ENCODE measurements around the gene SHCBP1.
"Not testable (repeated sequence)": the region's sequence is repeated elsewhere in the genome, so short reads cannot be mapped to it uniquely, and the experiment has no call there.

The SHCBP1 gene

DNA sequence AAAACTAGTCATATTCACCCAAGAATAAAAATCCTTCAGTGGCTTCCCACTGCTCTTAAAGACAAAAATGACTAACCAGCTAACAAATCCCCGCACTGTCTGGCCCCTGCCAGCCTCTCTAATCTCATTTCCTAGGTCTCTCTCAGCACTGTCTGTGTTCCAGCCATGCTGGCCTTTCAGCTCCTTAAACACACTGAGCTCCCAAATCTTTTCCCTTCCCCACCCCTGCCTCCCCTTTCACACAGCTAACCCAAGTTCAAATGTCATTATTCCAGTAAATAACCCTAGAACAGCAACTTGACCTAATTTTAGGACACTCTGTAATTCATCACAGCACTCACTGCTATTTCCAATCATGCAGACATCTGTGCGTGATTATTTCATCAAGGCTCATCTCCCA lies 7.8 kb downstream of the SHCBP1 start:
- no peak for DNase-seq

- no peak for DNase-seq
Measured at GRCh38 chr16:46612121-46612520, 9.1 kb downstream of the SHCBP1 start.

DNA sequence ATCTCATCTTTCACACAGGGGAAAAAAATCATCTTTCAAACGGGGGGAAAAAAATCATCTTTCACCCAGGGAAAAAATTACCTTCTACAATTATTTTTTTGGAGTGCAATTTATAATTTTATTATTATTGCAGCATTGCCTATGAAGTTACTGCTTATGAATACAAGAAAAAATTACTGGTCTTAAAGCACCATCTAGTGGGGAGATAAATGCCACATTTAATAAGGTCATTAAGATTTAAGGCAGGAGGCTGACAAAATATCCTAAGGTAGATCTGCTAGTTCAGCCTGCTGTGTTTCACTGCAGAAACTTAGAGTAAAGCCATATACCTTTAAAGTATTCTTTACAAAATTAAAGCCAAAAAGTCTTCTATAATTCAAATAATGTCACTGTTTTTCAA lies 13.7 kb downstream of the SHCBP1 start:
- no peak for DNase-seq

DNA sequence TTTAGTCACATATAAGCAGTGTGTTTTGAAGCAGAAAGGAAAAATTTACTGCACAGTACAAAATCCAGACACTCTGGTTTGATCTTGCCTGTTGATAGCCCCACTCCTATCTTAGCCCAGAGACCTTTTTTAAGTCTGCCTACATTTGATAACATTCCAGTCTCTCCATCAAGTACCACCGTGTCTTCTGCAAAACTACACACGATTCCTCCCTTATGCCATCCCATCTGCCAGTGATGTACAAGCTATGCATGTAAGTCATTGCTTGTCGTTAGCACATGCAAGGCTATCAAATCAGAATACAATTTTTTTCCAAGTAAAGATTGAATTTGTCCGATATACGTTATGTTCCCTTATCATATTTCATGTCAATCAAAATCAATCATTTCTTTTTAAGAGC lies 14.9 kb downstream of the SHCBP1 start:
- DNase-seq, result no peak

DNA sequence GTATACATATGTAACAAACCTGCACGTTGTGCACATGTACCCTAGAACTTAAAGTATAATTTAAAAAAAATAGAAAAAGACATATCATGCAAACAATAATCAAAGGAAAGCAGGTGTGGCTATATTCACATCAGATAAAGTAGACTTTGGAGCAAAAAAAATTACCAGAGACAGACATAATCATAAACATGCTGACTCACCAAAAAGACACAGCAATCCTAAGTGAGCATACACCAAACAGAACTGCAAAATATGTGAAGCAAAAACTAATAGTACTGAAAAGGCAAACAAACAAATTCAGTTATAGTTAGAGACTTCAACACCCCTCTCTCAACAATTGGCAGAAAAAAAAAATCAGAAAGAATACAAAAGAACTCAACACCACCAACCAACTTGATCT lies 29.9 kb downstream of the SHCBP1 start:
- DNase-seq, result no peak

GRCh38 chr16:46586011-46586577 lies 35.1 kb downstream of the SHCBP1 start:
- DNase-seq, result no peak

GRCh38 chr16:46583036-46583435 lies 38.1 kb downstream of the SHCBP1 start:
- DNase-seq, result no peak

DNA sequence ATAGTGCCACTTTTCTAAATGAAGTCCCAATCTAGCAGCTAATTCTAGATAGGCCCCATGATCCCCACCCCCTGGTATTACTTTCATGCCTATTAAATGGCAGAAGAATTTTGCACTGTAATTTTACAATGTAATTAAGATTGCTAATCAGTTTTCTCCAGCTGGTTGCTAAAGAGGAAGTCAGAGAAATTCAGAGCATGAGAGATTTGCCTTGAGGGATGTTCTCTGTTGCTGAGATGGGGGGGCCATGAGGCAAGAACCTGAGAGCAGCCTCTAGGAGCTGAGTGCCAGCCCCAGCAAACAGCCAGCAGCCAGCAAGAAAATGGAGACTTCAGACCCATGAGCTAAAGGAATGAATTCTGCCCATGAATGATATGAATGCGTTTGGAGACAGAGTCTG lies 38.9 kb downstream of the SHCBP1 start:
- no peak for DNase-seq

DNA sequence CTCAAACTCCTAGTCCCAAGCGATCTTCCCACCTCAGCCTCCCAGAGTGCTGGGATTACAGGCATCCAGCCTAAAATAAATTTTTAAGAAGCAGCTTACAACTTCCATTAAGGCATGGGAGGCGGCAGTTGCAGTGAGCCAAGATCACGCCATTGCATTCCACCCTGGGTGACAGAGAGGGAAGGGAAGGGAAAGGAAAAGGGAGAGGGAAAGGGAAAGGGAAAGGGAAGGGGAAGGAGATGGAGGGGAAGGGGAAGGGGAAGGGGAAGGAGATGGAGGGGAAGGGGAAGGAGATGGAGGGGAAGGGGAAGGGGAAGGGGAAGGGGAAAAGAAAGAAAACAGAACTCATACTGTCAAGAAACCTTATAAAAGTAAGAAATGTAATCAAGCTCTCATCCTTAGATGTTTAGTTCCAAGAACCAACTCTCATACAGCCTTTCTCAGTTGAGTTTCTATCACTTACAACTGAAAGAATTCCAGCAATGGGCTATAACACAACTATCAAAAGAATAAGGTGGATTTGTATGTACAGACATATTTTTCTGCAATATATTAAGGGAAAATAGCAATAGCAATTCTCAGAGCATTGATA lies 43.1 kb downstream of the SHCBP1 start:
- no peak for DNase-seq

GRCh38 chr16:46573834-46574159 lies 47.4 kb downstream of the SHCBP1 start:
- no peak for DNase-seq

DNA sequence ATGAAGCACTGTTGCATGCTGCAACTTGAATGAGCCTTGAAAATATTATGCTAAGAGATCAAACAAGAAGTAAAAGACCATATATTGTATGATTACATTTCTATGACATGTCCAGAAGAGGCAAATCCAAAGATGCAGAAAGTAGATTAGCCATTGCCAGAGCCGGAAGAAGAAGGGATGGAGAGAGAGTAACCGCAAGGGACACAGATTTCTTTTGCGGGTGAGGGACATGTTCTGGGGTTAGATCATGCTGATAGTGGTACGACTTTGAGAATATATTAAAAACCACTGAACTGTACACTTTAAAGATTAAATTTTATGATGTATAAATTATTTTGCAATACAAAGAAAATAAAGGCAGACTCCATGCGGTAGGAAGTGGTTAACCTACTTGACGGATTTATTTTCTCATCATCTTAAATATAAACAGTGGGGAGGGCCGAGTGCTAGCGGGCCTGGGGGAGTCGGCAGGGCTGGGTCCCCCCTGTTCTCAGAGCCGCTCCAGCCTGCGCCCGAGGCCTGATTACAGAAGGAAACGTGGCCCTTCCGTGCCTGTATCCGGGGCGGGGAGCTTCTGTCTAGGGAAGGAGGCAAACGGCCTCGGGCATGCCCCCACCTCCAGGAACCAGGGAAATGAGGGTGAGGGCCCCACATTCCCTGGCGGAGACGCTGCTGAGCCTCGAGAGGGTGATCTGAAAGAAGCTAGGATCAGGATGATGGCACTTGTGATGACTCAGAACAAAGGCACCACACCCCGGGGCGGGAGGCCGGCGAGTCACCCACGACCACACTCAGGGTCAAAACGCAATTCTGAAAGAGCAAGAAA lies 48.0 kb downstream of the SHCBP1 start:
- DNase-seq, result no peak

- DNase-seq, result no peak
Measured at GRCh38 chr16:46569231-46569735, 51.9 kb downstream of the SHCBP1 start.

- no peak for DNase-seq
Measured at GRCh38 chr16:46568472-46569230, 52.5 kb downstream of the SHCBP1 start.

- no peak for DNase-seq
Measured at GRCh38 chr16:46562979-46563378, 58.2 kb downstream of the SHCBP1 start.

- no peak for DNase-seq
Measured at GRCh38 chr16:46558018-46558417, 63.2 kb downstream of the SHCBP1 start.

DNA sequence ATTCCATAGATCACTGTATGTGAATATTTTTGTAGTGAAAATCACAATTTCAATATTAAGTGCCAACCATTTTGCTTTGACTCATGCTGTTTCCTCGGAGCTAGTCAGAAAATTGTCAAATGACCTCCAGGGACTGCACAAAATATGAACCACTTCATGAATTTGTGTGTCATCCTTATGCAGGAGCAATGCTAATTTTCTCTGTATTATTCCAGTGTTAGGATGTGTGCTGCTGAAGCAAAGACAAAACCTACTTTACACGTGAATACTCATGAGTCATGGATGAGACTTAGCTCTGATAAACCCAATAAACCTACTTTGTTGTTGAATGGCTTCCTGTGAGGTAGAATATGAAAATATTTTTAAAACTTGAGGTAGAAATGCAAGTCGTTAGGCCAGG lies 65.2 kb downstream of the SHCBP1 start:
- DNase-seq, result no peak

DNA sequence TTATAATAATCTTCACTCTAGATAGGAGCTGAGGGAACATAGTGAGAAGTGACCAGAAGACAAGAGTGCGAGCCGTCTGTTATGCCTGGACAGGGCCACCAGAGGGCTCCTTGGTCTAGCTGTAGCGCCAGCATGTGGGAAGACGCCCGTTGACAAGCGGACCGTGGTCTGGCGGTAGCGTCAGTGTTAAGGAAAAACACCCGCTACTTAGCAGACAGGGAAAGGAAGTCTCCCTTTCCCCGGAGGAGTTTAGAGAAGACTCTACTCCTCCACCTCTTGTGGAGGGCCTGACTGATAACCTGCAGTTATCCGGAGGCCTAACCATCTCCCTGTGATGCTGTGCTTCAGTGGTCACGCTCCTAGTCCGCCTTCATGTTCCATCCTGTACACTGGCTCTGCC lies 66.7 kb downstream of the SHCBP1 start:
- DNase-seq, result not testable (repeated sequence)

DNA sequence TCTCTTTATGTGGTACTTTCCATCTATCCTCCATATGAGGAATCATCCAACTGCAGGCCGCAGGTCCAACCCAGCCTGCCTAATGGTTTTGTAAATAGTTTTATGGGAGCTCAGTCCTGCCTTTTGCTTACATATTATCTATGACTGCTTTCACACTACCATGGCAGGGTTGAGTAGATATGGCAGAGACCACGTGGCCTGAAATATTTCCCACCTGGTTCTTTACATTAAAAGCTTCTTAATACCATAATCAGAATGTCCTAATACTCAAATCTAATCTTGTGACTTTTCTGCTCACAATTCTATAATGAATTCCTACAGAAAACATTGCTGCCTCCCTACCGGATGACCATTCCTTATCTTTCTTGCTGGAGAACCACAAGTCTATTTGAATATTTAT lies 71.7 kb downstream of the SHCBP1 start:
- DNase-seq, result no peak
